ENCODE results near the gene GPR137B.

Gene GPR137B

DNA sequence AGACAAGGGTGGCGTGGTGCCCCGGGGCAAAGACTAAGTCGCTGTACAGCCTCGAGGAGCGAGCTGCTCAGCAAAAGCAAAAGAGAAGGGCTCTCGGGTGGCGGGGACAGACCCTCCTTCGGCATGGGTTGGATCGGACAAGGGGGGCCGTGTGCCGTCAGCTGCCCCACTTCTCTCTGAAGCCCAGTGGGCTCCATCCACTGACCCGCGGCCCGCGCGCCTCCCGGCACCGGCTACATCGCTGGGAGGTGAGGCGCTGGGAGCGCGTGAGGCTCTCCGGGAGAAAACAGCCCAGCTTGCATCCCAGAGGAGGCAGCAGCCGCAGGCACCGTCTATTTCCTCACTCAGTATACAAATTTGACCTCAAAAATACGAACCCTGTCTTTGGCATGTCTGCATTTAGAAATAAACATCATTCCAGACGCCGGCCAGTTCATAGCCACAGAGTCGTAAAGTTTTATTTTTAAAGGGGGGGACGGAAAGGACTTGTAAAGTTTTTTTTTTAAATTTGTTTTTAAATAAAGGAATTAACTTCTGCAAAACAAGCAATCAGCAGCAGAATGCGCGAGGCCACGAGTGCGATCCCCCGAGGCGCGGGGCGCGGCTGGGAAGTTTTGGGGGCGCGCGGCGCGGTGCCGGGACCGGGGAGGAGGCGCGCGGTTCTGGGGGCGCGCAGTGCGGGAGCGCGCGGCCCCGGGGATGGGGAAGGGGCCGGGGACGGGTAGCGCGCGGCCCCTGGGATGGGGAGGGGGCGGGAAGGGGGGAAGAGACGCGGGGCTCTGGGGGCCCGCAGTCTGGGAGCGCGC, 689 bp upstream of the GPR137B start:
- Histone ChIP-seq H3K4me1 (ENCODE audit: control insufficient read depth, insufficient read depth, low read length) (peaks cover 5% of the 10 kb centered on the region), H3K27ac (ENCODE audit: extremely low read depth, low read depth, low read length) (no peak overlapping the region), H3K9me3 (ENCODE audit: control insufficient read depth, insufficient read depth, low read depth, low read length) (no peaks in the 10 kb centered on the region), H3K4me3 (ENCODE audit: low read depth, low read length) (peak overlapping the region; percentile 79), H3K36me3 (ENCODE audit: control insufficient read depth in 2 of 2, insufficient read depth in 1 of 2, low read length in 2 of 2) (peaks cover 6 to 9% of the 10 kb centered on the region in 2 experiments; a peak in 2 of 3 replicates)
- CTCF ChIA-PET: interaction anchor here (0.6 to 1.3 kb wide), 3 partner anchors 37 to 467 kb away, joined by 3 to 5 read pairs (median 3); no protein-coding TSS in a partner anchor
- POLR2A ChIA-PET: interaction anchor here (0.6 to 1.1 kb wide), 2 partner anchors 11 to 140 kb away, joined by 3 read pairs; partner anchors contain the start of gene ERO1B
- TF ChIP-seq, protein P1, sequence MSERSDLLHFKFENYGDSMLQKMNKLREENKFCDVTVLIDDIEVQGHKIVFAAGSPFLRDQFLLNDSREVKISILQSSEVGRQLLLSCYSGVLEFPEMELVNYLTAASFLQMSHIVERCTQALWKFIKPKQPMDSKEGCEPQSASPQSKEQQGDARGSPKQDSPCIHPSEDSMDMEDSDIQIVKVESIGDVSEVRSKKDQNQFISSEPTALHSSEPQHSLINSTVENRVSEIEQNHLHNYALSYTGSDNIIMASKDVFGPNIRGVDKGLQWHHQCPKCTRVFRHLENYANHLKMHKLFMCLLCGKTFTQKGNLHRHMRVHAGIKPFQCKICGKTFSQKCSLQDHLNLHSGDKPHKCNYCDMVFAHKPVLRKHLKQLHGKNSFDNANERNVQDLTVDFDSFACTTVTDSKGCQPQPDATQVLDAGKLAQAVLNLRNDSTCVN (tag by site-specific recombination; optimal IDR thresholded peaks at IDR 0.05): peak; percentile 73
- TF ChIP-seq ZNF558 (tag by site-specific recombination; IDR thresholded peaks at IDR 0.05): no peak
- TF ChIP-seq OSR2 (tag by site-specific recombination; IDR thresholded peaks at IDR 0.05): no peak
- peak; percentile 50; the same call in 1 of the 2 replicates for TF ChIP-seq ZNF2 (tag by site-specific recombination; IDR thresholded peaks at IDR 0.05)
- peak; percentile 84 for TF ChIP-seq ZNF335 (tag by site-specific recombination; conservative IDR thresholded peaks at IDR 0.05)
- peak; percentile 78 for TF ChIP-seq ZNF10 (tag by site-specific recombination; IDR thresholded peaks at IDR 0.05)
- TF ChIP-seq ZNF514 (tag by site-specific recombination; IDR thresholded peaks at IDR 0.05): no peak
- TF ChIP-seq ZNF488 (tag by site-specific recombination; IDR thresholded peaks at IDR 0.05): no peak
- no peak for TF ChIP-seq ZNF157 (tag by site-specific recombination; IDR thresholded peaks at IDR 0.05)
- no peak for TF ChIP-seq ZNF354C (tag by site-specific recombination; IDR thresholded peaks at IDR 0.05; ENCODE audit: borderline replicate concordance, low read depth)
- peak; percentile 59; the same call in 1 of the 2 replicates for TF ChIP-seq GLIS1 (tag by site-specific recombination; IDR thresholded peaks at IDR 0.05)
- TF ChIP-seq, protein P2, sequence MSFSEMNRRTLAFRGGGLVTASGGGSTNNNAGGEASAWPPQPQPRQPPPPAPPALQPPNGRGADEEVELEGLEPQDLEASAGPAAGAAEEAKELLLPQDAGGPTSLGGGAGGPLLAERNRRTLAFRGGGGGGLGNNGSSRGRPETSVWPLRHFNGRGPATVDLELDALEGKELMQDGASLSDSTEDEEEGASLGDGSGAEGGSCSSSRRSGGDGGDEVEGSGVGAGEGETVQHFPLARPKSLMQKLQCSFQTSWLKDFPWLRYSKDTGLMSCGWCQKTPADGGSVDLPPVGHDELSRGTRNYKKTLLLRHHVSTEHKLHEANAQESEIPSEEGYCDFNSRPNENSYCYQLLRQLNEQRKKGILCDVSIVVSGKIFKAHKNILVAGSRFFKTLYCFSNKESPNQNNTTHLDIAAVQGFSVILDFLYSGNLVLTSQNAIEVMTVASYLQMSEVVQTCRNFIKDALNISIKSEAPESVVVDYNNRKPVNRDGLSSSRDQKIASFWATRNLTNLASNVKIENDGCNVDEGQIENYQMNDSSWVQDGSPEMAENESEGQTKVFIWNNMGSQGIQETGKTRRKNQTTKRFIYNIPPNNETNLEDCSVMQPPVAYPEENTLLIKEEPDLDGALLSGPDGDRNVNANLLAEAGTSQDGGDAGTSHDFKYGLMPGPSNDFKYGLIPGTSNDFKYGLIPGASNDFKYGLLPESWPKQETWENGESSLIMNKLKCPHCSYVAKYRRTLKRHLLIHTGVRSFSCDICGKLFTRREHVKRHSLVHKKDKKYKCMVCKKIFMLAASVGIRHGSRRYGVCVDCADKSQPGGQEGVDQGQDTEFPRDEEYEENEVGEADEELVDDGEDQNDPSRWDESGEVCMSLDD (tag by site-specific recombination; IDR thresholded peaks at IDR 0.05): peak; percentile 45; the same call in 1 of the 2 replicates
- TF ChIP-seq BCL11B (tag by site-specific recombination; IDR thresholded peaks at IDR 0.05; ENCODE audit: low read depth): 0 out of 2 replicates have a peak, but pooled peaks have one; percentile 27
- TF ChIP-seq ZNF660 (tag by site-specific recombination; IDR thresholded peaks at IDR 0.05): peak; percentile 79
- TF ChIP-seq SP3 (tag by site-specific recombination; IDR thresholded peaks at IDR 0.05): no peak
- no peak for TF ChIP-seq ZNF16 (tag by site-specific recombination; IDR thresholded peaks at IDR 0.05; ENCODE audit: low read depth)
- no peak for TF ChIP-seq SALL2 (tag by site-specific recombination; IDR thresholded peaks at IDR 0.05; ENCODE audit: borderline replicate concordance)
- no peak for TF ChIP-seq PRDM6 (tag by site-specific recombination; IDR thresholded peaks at IDR 0.05)
- no peak for TF ChIP-seq PRDM2 (tag by site-specific recombination; IDR thresholded peaks at IDR 0.05; ENCODE audit: borderline replicate concordance)
- peak; percentile 66 for TF ChIP-seq ZNF76 (tag by site-specific recombination; IDR thresholded peaks at IDR 0.05; ENCODE audit: borderline replicate concordance, low read depth)
- TF ChIP-seq, protein P3, sequence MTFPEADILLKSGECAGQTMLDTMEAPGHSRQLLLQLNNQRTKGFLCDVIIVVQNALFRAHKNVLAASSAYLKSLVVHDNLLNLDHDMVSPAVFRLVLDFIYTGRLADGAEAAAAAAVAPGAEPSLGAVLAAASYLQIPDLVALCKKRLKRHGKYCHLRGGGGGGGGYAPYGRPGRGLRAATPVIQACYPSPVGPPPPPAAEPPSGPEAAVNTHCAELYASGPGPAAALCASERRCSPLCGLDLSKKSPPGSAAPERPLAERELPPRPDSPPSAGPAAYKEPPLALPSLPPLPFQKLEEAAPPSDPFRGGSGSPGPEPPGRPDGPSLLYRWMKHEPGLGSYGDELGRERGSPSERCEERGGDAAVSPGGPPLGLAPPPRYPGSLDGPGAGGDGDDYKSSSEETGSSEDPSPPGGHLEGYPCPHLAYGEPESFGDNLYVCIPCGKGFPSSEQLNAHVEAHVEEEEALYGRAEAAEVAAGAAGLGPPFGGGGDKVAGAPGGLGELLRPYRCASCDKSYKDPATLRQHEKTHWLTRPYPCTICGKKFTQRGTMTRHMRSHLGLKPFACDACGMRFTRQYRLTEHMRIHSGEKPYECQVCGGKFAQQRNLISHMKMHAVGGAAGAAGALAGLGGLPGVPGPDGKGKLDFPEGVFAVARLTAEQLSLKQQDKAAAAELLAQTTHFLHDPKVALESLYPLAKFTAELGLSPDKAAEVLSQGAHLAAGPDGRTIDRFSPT (tag by site-specific recombination; IDR thresholded peaks at IDR 0.05): peak; percentile 40; the same call in 1 of the 2 replicates
